Measurements from ENCODE around the gene ZSCAN25.
"Not testable (repeated sequence)": the region's sequence is repeated elsewhere in the genome, so short reads cannot be mapped to it uniquely, and the experiment has no call there.

Gene ZSCAN25

DNA sequence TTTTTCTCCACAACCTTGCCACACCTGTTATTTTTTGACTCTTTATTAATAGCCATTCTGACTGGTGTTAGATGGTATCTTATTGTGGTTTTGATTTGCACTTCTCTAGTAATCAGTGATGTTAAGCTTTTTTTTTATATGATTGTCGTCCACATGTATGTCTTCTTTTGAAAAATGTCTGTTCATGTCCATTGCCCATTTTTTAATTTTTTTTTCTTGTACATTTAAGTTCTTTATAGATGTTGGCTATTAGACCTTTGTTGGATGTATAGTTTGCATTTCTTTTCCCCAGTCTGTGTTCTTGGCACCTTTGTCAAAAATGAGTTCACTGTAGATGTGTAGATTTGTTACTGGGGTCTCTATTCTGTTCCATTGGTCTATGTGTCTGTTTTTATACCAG lies 28.8 kb downstream of the ZSCAN25 start:
- no peak for DNase-seq (ENCODE audit: low spot score)

DNA sequence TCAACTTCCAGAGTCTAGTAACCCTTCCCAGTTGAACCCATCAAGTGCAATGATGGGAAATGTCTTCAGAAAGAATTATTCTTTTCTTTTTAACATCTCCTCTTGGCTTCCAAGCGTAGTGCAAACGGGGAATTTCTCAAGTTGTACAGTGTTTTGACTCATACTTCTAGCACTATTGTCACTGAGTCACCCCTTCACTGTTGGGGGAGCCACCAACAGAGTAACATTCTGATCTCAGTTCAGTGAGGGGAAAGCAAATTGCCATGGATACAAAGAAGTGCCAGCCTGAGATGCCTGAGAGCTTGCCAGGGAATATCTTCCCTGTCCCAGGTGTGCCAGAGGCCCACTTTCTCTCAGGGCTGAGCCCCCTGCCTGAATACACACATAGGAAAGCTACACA lies 32.1 kb downstream of the ZSCAN25 start:
- no peak for DNase-seq (ENCODE audit: low spot score)

DNA sequence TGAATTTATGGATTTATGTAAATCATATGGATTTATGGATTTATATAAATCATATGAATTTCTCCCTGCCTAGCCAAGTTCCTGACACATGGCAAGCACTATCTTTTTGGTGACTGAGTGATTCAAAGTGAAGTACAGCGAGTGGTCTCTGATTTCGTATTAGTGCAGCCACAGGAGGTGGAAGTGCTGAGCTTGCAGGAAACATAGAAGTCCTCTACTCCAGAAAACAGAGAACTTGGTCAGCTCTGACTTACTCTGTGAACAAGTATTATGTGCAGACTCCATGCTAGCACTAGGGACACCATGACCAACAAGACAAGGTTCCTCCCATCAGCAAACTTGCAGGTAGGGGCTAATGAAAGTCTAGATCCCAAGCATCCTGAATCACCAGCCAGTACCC lies 34.5 kb downstream of the ZSCAN25 start:
- no peak for DNase-seq (ENCODE audit: low spot score)

DNA sequence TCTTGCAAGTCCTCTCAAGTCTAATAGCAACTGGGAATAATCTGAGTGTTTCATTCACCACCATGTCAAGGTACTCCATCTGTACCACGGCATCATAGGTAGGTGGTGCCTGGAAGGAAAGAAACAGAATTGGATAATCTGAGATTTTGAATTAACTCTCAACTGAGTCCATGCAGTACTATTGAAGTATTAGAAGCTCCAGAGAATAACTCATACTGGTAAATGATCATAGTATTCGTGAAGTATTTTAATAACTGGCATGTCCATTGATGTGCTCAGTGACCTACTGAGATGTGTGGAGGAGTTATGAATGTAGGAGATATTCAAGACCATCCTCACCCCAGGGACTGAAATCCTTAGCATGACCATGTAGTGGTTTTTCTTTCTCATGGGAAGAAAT lies 35.9 kb downstream of the ZSCAN25 start:
- DNase-seq (ENCODE audit: low spot score), result no peak

DNA sequence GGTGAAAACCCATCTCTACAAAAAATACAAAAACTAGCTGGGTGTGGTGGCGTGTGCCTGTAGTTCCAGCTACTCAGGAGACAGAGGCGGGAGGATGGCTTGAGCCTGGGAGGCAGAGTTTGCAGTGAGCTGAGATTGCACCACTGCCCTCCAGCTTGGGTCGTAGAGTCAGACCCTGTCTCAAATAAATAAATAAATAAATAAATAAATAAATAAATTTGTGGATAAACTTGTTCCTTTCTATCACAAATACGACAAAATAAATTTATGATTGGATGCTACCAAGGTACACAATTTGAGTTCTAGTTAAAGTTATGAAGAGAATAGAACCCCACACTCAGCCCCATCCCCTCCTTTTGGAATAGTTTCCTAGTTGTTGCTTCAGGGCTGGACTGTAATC lies 36.5 kb downstream of the ZSCAN25 start:
- DNase-seq (ENCODE audit: low spot score), result not testable (repeated sequence)

DNA sequence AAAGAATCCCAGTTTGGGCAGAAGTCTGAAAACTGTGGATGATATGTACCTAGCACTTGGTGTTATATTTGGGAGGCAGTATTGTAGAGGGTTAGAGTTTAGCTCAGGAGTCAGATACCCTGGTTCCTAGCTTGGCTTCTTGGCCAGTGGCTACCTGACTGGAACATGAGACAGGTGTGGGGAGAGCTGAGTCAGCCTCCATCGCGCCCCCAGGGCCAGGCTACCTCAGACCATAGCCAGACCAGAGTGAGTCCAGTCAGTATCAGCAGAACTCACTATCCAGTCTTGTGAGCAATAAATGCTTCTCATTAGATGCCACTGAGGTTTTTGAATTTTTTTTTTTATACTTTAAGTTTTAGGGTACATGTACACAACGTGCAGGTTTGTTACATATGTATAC lies 37.0 kb downstream of the ZSCAN25 start:
- DNase-seq (ENCODE audit: low spot score), result no peak

DNA sequence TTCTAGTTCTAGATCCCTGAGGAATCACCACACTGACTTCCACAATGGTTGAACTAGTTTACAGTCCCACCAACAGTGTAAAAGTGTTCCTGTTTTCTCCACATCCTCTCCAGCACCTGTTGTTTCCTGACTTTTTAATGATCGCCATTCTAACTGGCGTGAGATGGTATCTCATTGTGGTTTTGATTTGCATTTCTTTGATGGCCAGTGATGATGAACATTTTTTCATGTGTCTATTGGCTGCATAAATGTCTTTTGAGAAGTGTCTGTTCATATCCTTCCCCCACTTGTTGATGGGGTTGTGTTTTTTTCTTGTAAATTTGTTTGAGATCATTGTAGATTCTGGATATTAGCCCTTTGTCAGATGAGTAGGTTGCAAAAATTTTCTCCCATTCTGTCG lies 37.9 kb downstream of the ZSCAN25 start:
- not testable (repeated sequence) for DNase-seq (ENCODE audit: low spot score)

DNA sequence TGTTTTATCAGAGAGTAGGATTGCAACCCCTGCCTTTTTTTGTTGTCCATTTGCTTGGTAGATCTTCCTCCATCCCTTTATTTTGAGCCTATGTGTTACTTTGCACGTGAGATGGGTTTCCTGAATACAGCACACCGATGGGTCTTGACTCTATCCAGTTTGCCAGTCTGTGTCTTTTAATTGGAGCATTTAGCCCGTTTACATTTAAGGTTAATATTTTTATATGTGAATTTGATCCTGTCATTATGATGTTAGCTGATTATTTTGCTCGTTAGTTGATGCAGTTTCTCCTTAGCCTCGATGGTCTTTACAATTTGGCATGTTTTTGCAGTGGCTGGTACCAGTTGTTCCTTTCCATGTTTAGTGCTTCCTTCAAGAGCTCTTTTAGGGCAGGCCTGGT lies 41.1 kb downstream of the ZSCAN25 start:
- DNase-seq (ENCODE audit: low spot score), result not testable (repeated sequence)

DNA sequence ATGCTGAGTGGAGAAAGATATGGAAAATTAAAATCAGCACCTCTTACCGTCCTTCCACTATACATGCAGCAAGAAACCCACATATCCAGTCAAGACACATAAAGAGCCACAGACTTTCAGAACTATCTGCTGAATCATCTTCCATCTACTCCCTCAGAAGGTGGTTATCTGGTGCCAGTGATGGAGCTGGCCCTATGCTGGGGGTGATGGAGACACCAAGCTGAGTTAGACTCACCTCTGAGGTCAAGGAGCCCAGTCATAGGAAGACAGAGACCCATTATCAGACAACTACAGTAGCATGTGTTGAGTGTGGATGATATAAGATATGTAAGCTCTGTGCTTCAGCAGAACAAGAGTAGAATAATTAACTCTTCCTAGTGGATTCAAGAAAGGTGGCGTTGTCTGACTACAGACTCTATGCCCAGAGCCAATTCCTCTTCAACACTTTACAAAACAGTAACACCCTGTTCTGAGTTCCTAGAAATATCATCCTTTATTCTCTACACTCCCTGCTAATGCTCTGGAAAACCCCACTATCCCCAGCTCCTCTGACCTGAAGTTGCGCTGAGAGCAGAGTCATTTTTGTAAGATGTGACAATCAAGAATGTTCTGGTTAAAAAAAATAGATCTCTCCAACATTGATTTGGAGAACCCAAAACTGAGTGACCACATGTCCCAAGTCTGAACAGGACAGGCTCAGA lies 48.7 kb downstream of the ZSCAN25 start:
- DNase-seq (ENCODE audit: low spot score), result peak; percentile 43

DNA sequence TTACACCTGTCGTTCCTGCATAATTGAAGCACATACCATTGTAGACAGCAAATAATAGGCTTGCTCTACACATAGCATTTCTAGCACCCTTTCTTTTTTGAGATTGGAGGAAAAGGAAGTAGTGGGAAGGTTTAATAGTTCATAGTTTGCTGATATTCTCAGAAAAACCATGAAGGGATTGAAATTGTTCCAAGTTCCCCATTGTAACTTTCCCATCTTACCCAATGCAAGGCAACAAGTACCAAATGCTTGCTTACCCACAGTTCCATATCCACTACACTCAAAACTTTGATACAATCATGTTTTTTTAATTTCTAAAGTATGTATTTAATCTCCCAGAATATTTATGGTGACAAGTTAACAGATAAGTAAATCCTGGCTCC lies 49.3 kb downstream of the ZSCAN25 start:
- DNase-seq (ENCODE audit: low spot score), result no peak

DNA sequence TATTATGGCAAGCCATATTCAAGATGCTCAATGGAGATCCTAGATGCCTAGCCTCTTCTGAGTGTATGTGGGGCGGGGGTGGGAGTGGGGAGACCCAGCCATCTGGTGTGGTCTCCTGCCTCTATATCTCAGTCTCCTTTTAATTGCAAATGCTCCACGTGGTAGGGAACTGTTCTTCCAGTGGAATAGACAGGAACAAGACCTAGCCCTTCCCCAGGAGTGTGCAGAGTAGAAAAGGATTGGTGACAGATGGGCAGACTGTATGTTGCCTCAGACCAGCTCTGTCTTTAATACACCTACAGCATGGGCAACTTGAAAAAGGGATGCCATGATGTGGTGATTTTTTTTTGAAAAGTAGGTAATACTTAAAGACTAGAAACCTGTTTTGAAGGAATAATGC lies 50.4 kb downstream of the ZSCAN25 start:
- DNase-seq (ENCODE audit: low spot score), result no peak

DNA sequence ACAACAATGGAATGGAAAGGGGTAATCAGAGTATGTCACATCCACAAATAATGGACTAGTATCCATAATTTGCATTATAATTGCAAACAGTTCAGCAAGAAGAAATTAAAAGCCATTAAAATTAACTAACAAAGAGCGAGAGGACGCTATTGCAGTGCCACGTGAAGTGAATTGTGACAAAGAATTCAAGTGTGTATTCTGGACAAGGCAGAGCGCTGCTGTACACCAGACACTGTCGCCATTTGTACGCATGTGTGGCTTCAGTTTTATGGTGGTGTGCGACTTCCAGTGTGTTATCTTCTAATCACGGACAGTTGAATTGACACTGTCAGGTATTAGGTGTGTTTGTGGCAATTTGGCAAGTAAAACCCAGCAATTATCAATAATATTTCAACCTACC lies 51.8 kb downstream of the ZSCAN25 start:
- DNase-seq (ENCODE audit: low spot score), result no peak

DNA sequence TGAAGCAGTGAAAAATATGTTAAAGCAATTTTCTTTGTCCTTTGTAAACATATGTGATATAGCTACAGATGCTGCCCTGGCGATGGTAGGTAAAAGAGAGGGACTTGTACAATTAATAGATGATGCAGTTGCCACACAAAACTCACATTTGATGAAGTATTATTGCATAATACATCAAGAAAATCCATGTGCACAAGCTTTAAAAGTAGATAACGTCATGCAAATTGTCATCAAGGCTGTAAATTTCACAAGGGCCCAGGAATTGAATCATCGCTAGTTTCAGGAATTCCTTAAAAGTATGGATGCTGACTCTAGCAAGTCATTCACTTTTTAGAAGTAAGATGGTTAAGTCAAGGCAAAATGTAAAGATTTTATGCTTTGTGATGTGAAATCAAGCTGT lies 53.0 kb downstream of the ZSCAN25 start:
- DNase-seq (ENCODE audit: low spot score), result no peak

DNA sequence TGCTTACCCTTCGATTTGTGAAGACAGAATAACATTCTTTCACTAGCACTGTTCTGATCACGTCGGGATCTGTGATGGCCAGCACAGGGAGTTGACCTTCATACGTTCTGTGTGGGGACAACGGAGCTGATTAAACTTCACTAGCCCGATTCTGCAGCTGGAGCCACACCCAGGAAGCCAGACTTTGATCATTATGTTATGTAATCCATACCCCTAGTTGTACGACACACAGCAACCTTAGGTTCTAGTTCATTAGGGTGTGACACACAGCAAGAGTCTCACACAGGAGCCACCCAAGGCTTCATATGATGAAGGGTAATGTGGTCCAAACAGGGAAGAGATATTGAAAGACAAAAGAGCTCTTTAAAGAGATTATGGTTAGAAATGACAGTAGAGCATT lies 55.8 kb downstream of the ZSCAN25 start:
- no peak for DNase-seq (ENCODE audit: low spot score)

DNA sequence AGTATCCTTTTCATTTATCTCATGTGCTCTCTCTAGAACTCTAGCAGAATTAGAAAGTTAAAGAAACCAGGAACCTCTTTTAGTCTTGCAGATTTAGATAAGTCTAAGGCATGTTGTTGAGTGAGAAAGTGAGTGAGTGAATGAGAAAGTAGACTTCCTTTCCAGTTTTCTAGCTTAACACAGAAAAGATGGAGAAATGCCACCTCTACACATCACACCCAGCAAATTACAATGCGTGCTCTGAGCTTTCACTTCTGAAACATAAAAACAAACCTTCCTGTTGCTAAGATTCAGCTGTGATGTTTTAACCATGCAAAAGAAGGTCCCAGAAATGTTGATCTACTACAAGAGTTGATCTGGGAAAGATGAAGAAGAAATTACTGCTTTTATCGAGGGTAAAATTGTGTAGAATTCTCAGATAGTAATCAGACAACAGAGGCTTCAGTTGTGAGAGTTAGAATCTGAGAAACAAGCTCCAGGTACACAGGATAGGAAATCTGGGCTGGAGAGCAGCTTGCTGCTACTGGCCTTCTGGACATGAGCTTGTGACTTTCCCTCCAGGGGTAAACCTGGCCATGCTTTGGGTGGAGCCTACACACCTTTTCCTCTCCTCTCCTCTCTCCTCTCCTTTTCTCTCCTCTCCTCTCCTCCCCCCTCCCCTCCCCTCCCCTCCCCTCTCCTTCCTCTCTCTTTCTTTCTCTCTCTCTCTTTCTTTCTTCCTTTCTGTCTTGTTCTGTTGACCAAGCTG lies 58.4 kb downstream of the ZSCAN25 start:
- DNase-seq (ENCODE audit: low spot score), result no peak

DNA sequence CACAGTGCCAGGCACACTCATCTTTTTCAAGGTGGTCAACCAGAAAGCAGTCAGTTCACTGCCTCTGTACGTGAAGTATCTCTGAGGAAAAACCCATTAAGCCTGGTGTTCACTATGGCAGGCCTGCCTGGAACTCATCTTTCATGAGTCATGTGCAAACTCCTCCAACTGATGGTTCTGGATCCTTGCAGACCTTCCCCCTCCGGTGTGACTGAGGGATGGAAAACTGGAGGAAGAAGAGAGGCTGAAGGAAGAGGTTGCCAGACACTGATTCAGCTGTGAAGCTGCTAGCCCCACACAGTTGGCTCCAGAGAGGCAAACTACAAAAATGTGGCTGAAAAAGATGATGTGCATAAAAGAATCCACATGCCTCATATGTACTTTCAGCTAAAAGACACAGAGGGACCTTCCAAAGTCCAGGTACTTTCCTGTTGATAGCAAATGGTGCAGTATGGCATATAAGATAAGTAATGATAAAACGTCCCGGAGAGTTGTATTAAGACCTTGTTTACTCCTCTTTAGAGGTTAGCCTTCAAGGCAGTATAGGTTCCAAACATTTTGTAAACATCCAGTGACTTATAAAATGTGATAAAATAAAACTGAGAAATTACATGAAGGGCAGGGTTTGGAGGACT lies 60.4 kb downstream of the ZSCAN25 start:
- no peak for DNase-seq (ENCODE audit: low spot score)

DNA sequence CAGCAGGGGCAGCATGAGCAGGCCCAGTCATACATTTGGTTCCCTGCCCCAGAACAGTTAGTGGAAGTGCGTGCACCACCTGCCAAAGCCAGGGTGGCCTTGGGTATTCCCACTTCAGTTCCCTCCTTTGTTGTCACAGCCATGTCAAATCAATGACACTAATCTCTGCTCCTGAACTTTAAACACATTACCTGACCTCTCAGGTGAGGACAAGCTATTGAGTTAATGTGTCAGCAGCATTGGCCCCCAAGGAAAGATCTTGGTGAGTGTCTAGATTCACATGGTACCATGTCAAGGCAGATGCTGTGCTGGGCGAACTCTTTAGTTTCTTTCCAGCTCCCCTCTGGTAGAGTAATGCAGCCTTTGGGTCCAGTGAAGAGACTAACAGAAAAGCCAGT lies 60.9 kb downstream of the ZSCAN25 start:
- no peak for DNase-seq (ENCODE audit: low spot score)

DNA sequence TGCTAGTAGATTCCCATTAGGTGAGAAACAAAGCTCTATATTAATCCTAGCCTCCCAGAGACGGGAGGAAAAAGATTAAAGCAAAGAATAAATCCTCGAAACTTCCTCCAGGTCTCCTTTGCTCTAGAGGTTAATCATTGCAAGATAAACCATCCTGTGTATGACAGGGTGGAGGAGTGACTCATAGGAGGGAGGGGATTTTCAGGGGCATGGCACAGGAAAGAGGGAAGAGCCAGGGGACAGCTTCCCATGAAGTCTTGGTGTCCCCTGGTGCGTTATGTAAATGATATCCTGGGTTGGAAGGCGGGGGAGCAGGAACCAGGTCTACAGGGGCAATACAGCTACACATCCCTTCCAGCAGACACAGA lies 62.3 kb downstream of the ZSCAN25 start:
- no peak for DNase-seq (ENCODE audit: low spot score)

DNA sequence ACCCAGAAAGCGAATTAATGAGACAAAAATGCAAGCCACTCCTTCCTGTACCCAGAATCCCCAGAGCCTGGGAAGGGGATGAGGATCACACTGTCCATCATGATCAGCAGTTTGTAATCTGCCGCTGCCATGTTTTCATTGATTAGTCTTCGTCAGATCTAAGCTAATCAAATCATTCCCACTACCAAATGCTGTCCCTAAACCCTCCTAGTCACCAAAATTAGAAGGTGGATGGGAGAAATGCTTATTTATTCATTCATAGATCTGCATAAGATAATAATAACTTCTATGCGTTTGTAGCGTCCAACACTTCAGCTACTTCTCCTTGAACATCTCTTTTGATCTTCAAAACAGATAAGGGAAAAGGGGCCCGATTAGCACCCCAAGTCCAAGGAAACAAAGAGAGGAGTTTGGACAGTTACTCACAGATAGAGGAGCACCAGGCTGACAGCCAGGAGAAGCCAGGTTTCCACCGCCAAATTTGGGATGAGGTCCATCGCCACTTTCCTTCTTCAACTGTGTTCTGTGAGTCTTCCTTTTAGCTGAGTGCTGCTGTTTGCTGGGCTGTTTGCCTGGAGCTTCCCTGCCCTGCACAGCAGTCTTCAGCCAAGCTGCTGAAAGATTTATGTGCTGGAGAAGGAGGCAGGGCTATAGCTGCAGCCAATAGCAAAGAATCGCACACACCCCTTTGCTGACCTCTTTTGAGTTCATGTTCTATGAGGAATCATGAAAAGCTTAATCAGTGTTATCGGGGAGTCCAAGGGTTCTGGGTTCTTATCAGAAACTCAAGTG lies 62.9 kb downstream of the ZSCAN25 start, which contains the start of gene CYP3A5:
TSS of gene CYP3A5 (minus strand) at position 597 of the 792 bp plus-strand sequence. CDS start at position 497, 100 bp downstream.
- no peak for DNase-seq (ENCODE audit: low spot score)

Measured in hematopoietic multipotent progenitor cell treated with erythropoietin and hydrocortisone succinate and interleukin-3 and kit ligand, for 17 days (in vitro differentiated cells).